Activated CD4-positive, alpha-beta T cell treated with anti-CD3 and anti-CD28 coated beads, Interleukin-2, Interleukin-6, amounts not matched to agents 100 ng/mL and 50 ng/mL, durations not matched to agents 16 hours and 8 hours (primary cell): ENCODE measurements around the gene MAOA.
"Not testable (repeated sequence)": the region's sequence is repeated elsewhere in the genome, so short reads cannot be mapped to it uniquely, and the experiment has no call there.

ENCODE experiments used
- DNase-seq: peaks from one replicate; pipeline ENCODE4 v3.0.0-alpha.2; 2020

MAOA gene

GRCh38 chrX:43718546-43718945 is 62.4 kb downstream of the MAOA start:
- DNase-seq: no peak

DNA sequence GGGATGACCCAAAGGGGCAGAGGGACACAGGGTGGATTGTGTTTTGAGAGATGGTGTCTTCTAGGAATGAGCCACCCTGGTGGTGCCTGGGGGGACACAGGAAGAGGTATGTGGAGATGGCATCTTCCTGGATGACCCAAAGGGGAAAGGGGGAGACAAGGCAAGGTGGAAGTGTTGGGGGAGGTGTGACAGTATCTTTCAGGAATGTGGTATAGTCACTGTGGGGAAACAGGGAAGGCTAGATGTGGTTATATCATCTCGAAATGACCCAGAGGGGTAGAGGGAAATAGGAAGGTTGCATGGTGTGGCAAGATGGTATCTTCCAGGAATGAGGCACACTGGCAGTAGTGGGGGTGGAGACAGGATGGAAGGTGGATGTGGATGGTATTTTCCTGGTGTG is 62.9 kb downstream of the MAOA start:
- no peak for DNase-seq

DNA sequence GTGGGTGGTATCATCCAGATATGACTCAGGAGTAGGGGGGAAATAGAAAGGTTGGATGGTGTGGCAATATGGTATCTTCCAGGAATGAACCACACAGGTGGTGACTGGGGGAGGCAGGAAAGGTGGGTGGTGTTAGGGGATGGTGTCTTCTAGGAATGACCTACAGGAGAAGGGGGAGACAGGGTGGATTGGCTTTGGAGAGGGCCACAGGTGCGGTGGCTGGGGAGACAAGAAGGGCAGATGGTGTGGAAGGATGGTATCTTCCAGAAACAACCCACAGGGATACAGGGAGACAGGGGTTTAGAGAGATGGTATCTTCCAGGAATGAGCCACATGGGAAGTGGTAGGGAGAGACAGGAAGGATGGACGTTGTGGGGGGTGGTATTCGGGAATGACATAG is 64.0 kb downstream of the MAOA start:
- no peak for DNase-seq

DNA sequence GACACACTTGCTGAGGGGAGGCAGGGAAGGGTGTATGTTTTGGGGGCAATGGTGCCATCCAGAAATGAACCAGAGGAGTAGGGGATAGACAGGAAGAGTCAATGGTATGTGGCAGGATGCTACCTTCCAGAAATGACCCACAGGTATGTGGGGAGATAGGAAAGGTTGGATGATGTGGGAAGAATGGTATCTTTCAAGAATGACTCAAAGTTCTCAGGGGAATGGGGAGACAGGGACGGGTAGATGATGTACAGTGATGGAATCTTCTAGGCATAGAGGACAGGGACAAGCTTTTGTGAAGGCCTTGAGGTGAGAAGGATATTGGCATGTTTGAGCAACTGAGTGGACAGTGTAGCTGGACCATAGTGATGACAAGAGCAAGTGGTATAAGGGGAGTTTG is 64.9 kb downstream of the MAOA start:
- no peak for DNase-seq

- not testable (repeated sequence) for DNase-seq
These were observed 69.1 kb downstream of the MAOA start for GRCh38 chrX:43725227-43725626.

- not testable (repeated sequence) for DNase-seq
These were observed 71.2 kb downstream of the MAOA start for GRCh38 chrX:43727254-43727653.

DNA sequence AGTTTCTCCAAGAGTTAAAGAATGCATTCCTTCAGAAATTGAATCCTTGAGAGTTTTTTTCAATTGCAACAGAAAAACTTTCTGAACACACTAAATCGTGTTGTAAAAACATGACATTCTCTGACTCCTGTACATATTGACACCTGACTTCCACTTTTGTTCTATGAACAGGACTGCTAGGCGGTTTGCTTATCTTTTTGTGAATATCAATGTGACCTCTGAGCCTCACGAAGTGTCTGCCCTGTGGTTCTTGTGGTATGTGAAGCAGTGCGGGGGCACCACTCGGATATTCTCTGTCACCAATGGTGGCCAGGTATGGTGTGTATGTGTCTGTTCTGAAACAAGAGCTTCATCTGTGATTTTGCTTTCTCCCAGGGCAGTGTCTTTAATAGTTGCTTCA is 71.9 kb downstream of the MAOA start:
- DNase-seq: no peak

GRCh38 chrX:43728966-43729365 is 72.9 kb downstream of the MAOA start:
- no peak for DNase-seq

- no peak for DNase-seq
These were observed 75.0 kb downstream of the MAOA start for GRCh38 chrX:43731086-43731485.

GRCh38 chrX:43733699-43734098 is 77.6 kb downstream of the MAOA start:
- no peak for DNase-seq

GRCh38 chrX:43734444-43734843 is 78.3 kb downstream of the MAOA start:
- DNase-seq: no peak

DNA sequence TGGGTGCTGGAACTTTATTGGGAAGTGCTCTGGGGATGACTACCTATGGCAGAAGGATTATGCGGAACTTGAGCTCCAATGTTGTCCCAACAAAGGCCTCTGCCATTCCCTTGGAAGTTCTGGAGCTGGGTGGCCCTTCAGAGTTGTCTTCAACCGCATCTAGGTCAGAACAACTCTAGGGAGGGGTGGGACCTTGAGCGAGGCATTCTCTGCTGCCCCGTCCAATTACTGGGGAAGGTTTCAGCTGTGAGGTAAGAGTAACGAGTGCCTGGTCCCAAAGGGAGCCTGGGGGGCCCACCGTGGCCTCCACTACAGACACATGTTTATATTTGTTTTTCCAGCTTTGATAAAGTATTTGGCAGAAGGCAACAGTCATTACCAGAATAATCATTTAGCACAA is 79.4 kb downstream of the MAOA start:
- no peak for DNase-seq

DNA sequence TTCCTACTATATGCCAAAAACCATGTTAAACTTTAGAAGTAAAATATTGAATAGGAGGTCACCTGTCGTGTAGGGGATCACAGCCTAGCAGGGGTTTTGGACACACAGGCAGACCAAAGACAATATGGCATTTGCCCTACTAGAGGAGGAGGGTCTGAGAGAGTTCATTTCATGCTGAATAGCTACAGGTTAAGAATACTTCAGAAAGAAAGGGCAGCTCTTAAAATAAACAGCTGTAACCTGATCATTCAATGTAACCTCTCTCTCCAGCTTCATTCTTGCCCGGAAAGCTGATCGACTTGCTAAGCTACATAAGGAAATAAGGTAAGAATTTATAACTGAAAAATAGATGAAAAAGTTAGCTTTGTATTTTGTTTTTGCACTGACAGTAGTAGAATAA is 79.9 kb downstream of the MAOA start:
- DNase-seq: no peak

DNA sequence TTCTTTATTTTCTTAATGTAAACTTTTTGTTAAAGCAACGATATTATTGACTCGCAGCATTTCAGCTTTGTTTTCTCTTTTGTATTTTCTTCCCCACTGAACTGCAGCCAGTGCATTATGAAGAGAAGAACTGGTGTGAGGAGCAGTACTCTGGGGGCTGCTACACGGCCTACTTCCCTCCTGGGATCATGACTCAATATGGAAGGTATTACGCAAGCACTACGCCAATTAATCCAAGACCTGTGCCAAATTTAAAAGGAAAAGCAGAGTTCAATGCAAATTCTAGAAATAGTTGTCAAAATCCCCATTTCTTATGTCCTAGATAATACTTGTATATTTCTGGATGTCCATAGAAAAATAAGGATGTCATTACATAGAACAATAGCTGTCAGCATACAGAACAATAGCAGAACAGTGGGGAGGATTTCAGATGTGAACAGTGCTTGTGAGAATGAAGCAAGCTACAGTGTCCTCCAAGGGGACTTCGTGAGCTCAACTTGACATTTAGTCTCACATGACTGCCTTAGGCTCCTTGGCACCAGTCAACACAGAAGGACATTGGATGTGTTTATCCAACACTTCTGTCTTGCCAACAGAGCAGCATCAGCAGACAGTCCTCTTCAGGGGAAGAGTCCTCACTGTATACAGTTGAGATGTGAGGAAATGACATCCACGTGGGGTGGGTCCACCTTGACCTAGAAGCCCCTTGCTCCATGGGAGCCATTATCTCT is 85.9 kb downstream of the MAOA start:
- DNase-seq: no peak

- DNase-seq: no peak
These were observed 87.2 kb downstream of the MAOA start for GRCh38 chrX:43743100-43743822.

- no peak for DNase-seq
These were observed 88.2 kb downstream of the MAOA start for GRCh38 chrX:43744284-43744683.

GRCh38 chrX:43745938-43746721 is 90.0 kb downstream of the MAOA start:
- no peak for DNase-seq

GRCh38 chrX:43747476-43747875 is 91.4 kb downstream of the MAOA start:
- no peak for DNase-seq

- DNase-seq: peak; percentile 60
These were observed 94.2 kb downstream of the MAOA start for GRCh38 chrX:43750248-43750676.

DNA sequence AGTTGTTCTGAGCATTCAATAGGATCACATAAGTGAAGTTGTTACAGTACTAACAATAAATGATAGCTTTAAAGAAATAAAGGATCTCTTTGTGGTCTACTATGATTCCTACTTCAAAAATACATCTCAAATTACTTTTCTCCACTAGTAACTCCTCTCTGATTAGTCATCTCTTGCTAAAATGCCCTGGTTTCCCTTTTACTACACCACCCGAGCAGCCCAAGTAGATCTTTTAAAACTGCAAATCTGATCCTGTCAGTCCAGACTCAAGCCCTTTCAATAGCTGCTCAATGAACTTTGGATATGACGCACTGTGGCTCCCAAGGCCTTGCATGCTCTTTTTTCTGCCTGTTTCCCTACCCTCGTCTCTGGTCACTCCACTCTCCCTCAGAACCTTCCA is 97.5 kb downstream of the MAOA start:
- no peak for DNase-seq

- DNase-seq: no peak
These were observed 100.0 kb downstream of the MAOA start for GRCh38 chrX:43756076-43756475.

DNA sequence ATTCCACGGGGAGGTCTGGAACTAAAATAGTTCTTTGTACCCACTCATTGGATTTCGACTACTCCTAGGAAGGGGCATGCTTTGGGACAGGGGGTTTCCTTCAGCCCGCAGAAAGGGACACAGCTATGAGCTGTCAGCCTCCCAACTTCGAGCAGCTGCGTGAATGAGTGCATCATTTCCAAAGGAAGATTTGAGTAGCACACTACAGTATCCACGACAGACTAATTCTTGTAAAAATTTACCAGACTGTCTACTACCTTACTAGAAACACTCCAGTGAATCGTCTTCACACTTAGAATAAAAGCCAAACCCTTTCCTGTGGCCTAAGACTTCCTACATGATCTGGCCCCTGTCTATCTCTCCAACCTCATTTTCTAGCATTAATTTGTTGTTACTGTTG is 101.9 kb downstream of the MAOA start:
- DNase-seq: no peak

GRCh38 chrX:43785930-43786591 is 130.0 kb downstream of the MAOA start:
- no peak for DNase-seq
